Measurements from ENCODE around the gene PODXL2.

The PODXL2 gene

DNA sequence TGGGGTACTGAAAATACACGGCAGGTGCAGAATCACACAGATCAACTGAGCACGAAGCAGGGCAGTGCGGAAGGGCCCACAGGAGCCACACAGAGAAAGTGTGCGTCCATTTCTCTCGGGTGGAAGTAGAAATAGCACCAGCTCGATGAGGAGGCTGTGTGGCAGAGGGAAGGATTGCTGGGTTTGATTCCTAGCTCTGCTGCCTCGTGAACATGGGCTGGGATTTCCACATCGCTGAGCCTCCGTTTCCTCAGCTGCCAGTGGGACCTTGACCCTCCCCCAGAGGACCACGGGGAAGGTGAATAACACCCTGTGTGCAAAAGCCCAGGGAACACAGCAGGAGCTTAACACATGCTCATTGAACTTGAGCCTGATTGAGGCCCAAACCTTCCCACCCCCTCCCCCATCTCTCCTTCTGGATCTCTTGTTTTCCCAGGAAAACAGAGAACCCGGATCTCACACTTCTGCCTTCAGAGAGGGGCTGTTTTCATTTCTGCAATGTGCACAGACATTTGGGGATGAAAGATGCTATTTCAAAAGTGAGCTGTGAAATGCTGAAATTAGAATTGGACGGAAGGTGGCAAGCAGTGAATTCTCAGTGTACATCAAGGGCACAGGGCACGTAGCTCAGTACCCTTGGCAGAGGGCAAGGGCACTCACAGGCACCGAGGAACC is 82.2 kb downstream of the PODXL2 start:
- DNase-seq: no peak

DNA sequence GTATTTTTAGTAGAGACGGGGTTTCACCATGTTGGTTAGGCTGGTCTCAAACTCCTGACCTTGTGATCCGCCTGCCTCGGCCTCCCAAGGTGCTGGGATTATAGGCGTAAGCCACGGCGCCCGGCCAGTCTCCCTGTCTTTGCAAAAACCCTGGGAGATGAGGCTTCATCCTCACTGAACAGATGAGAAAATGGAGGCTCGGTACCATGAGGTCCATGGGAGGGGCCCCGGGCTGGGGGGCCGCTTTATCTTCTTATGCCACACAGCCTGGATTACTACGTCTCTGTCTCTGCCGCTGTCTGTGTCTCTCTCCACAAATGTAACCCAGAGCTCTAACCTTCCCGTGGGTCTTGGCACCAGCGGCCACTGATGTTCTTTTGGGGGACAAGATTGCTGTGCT is 82.9 kb downstream of the PODXL2 start:
- no peak for DNase-seq

DNA sequence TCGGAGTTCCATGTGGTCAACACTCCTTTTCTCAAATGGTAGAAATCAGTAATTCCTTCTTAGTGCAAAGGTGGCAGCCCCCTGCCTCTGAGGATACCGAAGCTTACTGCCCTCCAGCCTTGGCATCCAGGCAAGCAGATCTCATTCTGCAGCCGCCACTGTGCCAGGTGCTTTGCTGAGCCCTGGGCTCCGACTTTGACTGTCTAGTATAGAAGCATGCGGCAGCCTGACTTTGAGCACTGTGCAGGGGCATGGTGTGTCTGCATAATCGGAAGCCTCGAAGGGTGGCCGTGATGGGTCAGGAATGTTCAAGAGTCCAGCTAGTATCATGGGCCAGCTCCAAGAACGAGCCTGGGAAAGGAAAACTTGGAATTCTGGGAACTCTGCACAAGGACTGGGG is 83.5 kb downstream of the PODXL2 start:
- DNase-seq: no peak

- DNase-seq: no peak
These were observed 84.1 kb downstream of the PODXL2 start for GRCh38 chr3:127712881-127713771.

DNA sequence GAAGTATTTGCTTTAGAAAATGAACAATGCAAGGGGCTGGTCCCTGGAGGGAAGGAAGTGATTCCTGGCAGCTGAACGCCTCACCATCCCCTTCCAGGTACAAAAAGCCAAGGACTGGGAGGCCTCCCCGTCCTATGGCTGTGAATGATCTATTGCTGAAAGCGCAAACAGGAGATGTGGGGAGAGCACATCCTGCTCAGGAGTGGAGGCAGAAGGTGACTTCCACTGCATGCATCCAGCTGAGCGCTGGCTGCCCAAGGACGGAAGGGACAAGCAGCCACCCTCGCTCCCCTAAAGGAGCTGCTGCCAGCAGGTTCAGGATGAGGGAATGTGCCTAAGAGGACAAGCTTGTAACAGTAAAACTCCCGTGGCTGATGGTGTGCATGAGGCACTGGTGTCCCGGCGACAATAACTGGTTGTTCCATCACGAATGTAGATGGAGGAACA is 85.2 kb downstream of the PODXL2 start:
- DNase-seq: no peak

DNA sequence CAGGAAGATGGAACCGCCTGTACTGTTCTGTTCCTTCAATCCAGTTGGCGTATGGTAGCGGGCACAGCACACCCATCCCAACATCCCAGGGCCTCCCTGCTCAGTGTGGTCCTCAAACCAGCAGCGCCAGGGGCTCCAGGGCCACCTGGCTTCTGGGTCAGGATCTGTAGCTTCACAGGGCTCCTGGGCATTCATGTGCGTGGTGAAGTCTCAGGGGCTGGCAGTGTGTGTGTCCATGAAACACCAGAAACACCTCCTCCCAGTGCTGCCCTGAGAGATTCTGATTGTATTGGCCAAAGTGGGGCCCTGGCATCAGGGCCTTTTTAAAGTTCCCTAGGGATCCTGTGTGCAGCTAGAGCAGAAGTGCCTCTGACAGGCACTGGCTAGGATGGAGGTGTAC is 85.9 kb downstream of the PODXL2 start:
- no peak for DNase-seq

DNA sequence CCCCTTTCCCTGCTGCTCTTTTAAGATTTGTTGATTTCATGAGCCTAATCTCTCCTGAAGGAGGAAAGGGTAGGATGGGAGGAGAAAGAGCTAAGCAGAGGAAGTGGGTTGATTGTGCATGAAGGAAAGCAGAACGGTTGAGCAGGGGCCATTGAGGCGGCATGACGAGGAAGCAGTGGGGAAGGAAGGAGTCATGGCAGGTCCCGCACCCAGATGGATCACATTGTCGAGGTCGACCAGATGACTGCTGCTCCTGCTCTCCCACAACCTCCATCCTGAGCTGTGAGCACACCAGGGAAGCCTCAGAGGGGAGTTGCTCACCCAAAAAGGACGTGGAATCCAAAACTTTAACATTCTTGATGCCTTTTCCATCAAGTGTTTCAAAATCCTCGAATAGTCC is 86.5 kb downstream of the PODXL2 start:
- no peak for DNase-seq

DNA sequence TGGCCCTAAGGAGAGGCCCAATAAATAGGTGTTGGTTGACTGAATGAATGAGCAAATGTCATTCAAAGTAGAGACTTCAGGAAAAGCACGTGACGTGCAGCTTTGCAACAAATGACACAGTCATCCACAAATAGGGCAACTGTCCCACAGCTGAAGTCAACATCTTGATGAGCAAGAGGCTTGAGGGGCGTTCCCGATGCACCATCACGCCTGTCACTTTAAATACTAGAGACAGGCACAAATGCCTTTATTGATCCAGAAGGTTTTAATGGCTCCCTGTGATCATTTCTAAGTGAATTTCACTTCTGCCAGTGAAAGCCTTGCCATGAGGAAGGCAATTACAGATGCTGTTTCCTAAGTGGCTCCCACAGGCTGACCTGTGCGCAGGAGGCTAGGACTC is 87.4 kb downstream of the PODXL2 start:
- no peak for DNase-seq

DNA sequence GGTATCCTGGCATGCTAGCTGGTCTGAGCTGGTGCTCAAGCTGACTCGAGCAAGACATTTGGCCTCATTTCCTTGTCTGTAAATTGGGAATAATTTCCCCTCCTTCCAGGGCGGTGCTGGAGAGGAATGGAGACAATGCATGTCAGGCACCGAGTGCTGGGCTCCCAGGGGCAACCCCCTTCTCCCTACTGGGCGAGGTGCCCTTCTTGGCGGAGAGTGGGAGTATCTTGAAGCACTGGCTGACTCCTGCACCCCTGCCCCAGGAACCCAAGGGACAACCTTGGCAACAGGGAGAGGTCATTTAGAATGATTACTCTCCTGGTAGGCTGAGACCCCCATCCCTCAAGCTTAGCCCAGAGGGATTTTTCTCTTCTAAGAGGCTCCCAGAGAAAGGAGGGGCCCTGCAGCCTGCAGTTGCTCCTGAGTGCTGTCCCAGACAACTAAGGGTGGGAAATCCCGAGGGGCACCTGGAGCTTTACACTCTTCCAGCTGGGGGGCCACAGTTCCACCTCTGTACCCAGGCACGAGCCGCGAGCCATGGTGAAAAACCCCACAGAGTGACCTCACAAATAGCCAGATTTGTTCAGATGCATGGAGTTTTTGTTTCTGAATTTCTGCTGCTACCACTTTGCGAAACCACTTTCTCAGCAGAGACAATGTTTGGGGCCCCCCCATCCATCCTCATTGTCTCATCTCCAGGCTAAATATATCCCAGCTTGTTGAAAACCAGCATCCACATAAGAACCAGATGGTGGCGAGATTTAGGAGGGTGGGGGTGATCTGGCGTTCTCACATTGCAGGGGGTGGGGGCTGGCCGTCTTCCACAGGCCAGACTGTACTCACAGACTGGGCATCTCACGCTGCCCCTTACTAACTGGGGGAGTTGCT is 88.6 kb downstream of the PODXL2 start:
- DNase-seq: no peak

GRCh38 chr3:127718245-127718915 is 89.4 kb downstream of the PODXL2 start:
- no peak for DNase-seq

DNA sequence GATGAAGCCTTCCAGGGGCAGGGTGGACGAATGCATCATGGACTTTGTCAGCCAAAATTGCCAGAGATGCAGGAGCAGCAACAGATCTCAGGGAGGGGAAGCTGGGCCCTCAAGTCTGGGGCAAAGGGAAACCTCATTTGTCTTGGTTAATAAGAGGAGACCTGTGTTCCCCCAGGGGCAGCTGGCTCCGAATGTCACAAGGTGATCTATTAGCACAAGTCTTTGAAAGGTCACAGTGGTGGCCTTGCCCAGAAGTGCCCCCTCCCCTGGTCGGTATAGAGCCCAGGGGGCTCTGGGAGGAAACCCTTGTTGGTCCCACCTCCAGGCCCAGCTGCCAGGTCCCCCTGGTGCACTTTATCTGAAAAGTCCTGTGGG is 89.9 kb downstream of the PODXL2 start:
- DNase-seq: no peak

GRCh38 chr3:127719369-127719768 is 90.4 kb downstream of the PODXL2 start:
- DNase-seq: no peak

DNA sequence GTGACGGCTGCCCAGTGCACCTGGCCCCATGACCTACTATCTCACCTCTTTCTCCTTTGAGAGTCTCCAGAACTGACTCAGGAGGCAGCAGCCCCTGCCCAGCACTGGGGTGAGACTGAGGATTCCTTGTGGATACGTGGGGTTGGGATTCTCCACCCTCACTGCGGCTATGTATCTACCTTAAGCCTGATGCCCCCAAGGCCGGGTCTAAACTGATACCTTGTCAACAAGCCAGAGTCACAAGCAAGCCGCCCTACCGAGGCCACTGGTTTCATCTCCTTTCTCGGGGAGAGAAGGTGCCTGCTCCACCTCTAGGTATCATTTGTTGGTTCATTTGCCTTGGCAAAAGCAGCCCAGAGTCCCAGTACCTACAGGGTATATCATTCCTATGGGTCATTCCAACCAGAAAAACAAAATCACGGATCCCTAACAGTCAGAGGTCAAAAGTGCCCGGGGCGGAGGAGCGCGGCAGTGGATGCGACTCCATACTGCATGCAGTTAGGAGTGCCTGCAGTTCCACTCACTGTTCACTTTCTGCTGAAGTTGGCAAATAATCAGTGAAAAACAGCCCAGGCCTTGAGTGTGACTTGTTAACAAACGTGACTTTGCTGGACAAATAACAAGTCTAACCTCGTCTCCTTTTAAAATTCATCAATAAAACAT is 91.3 kb downstream of the PODXL2 start:
- no peak for DNase-seq

GRCh38 chr3:127720985-127721935 is 92.3 kb downstream of the PODXL2 start:
- no peak for DNase-seq

GRCh38 chr3:127722091-127722784 is 93.3 kb downstream of the PODXL2 start:
- no peak for DNase-seq
